HEK293 (cell line): ENCODE data around the gene ZSCAN20.

Experiments used
- CTCF ChIP-seq: fragments of 450-650 bp; formaldehyde crosslinking; IDR thresholded peaks from 2 replicates; pipeline ENCODE4 v1.5.1; 2016; ENCODE audit warnings: missing biosample characterization, missing genetic modification characterization
- ZBTB17 ChIP-seq: fragments of 450-650 bp; formaldehyde crosslinking; IDR thresholded peaks from 2 replicates; pipeline ENCODE4 v1.5.1; 2016; ENCODE audit warnings: missing biosample characterization, missing genetic modification characterization
- ZNF302 ChIP-seq: fragments of 450-650 bp; formaldehyde crosslinking; IDR thresholded peaks from 2 replicates; pipeline ENCODE4 v1.5.1; 2016; ENCODE audit warnings: missing biosample characterization, missing genetic modification characterization, low read depth
- ZNF670 ChIP-seq: fragments of 450-650 bp; formaldehyde crosslinking; IDR thresholded peaks from 2 replicates; pipeline ENCODE4 v1.5.1; 2016; ENCODE audit warnings: missing biosample characterization, missing genetic modification characterization, low read depth

- TF ChIP-seq CTCF (tag by site-specific recombination) (no peak), ZNF670 (no peak), ZNF302 (no peak), ZBTB17 (tag by site-specific recombination) (no peak)
Observed at GRCh38 chr1:33441088-33441745, 31.2 kb upstream of the ZSCAN20 start.
